ENCODE data around the gene PRKN. TPM values are rescaled to one million over a fixed set of nuclear protein-coding genes. Genes with fewer than 3 reads are reported as not detected.

PRKN gene
- total RNA-seq, 1 donor from 2014 or later = 0.93 TPM

DNA sequence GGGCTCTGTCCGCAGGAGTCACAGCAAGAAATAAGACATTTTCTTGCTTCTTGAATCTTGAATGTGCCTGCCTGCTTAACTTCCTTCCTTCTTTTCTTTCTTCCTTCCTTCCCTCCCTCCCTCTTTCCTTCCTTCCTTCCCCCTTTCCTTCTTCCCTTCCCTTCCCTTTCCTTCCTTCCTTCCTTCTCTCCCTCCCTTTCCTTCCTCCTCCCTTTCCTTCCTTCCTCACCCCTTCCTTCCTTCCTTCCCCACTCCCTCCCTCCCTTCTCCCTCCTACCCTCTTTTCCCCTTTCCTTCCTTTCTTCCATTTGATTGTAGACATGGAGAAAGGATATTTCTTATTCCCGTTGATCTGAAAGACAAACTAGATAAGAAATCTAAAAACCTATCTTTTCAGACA, 1016.9 kb downstream of the PRKN start:
- DNase-seq (ENCODE audit: extremely low read depth, low read depth, low spot score) = no peak

DNA sequence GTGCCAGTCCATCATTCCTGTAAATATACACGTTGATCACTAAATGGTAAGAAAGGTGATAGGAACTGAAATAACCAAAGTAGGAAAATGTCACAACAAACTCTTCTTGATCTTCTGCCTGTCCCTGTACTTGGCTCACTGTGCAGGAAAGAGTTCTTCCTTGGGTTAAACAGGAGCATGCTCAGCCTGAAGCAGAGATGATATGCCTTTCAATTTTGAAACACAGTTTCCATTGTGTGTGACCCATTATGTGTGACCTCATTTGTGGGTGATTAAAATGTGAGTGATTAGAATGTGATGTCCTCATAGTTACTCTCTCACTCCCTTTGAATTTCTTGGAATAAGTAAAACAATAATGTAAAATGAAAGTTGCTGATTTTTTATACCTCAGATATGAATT, 1026.5 kb downstream of the PRKN start:
- no peak for DNase-seq (ENCODE audit: extremely low read depth, low read depth, low spot score)

GRCh38 chr6:161696801-161697200, 1030.8 kb downstream of the PRKN start:
- no peak for DNase-seq (ENCODE audit: extremely low read depth, low read depth, low spot score)

- no peak for DNase-seq (ENCODE audit: extremely low read depth, low read depth, low spot score)
Observed at GRCh38 chr6:161694995-161695394, 1032.6 kb downstream of the PRKN start.

GRCh38 chr6:161686655-161687054, 1040.9 kb downstream of the PRKN start:
- DNase-seq (ENCODE audit: extremely low read depth, low read depth, low spot score) = no peak

GRCh38 chr6:161684731-161685475, 1042.7 kb downstream of the PRKN start:
- DNase-seq (ENCODE audit: extremely low read depth, low read depth, low spot score) = no peak

DNA sequence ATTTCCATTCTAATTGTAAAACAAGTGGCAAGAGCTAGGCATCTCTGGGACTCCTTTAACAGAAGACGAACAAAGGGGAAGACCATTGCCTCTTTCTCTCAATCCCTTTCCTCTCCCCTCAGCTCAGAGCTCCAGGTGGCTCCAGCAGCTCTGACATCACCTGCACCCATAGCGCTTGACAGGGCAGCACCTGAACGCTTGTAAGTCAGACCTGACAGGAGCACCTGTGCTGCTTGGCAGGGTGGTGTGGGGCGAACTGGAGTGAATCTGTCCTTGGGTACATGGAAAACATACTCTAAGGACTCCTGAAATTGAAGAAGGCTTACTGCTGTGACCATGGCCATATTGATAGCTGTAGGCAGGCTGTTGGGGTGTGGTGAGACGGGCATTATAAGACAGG, 1044.2 kb downstream of the PRKN start:
- DNase-seq (ENCODE audit: extremely low read depth, low read depth, low spot score) = no peak

GRCh38 chr6:161682982-161683381, 1044.6 kb downstream of the PRKN start:
- DNase-seq (ENCODE audit: extremely low read depth, low read depth, low spot score) = no peak

GRCh38 chr6:161679980-161680538, 1047.5 kb downstream of the PRKN start:
- DNase-seq (ENCODE audit: extremely low read depth, low read depth, low spot score) = no peak

GRCh38 chr6:161677188-161677587, 1050.4 kb downstream of the PRKN start:
- no peak for DNase-seq (ENCODE audit: extremely low read depth, low read depth, low spot score)

DNA sequence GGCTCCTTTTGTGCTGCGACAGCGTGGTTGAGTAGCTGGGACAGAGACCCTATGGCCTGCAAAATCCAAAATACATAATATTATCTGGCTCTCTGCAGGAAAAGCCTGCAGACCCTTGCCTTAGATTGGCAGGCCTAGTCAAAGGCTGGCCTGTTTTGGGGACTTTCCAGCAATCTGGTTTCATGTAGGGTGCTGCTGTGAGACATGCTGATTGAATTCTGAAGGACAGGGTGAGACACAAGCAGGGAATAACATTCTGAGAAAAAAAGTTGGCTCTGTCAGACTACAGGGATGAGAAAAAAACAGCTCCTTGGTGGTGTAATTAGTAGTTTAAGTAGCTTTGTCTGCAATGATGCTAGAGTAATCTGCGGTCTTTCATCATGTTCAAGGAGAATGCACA, 1051.0 kb downstream of the PRKN start:
- no peak for DNase-seq (ENCODE audit: extremely low read depth, low read depth, low spot score)

DNA sequence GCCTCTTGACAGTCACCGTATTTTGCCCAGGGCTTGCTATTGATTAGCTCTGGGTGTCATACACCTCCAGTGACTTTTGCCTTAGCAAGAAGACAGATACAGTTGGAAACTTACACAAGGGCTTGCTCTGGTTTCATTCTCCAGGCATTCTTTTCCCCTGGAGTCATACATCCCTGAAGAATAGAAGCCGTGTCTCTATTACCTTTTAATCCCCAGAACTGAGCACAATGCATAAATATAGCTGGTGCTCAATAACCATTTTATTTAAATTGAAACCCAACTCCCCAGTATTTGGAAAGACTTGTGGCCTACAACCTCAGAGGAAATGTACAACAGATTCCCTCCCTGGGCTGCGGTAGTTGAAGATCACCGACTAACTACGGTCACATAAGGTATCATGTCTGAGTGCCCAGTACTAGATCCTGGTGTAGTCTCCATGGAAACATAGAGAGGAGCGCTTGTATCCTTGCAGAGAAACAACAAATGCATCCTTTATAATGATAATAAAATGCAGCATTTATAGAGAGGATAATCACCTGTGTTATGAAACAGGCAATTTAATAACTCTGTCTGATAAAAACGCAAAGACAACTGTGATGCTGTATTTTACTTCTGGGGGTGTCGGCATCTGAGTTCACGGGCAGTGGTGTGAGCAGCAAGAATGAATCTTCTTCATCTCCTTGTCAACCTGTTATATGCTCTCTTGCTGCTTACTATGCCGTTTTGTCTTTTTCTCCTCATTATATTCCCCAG, 1052.5 kb downstream of the PRKN start:
- no peak for DNase-seq (ENCODE audit: extremely low read depth, low read depth, low spot score)

DNA sequence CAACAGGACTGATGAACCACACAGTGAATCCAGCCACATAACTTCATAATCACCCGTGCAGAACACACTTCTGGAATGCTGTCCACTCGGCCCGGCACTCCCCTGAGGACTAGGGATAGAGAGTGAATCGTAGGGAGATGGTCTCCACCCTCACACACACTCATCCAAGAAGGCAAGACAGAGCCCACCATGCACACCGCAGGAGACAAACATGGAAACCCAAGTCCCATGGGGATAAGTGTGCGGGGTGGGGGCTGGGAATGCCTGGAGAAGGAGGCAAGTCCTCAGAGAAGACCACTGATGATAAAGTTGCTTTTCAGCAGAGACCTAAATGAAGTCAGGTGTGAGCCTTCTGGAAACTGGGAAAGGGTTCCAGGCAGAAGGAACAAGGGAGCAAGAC, 1054.5 kb downstream of the PRKN start:
- DNase-seq (ENCODE audit: extremely low read depth, low read depth, low spot score) = no peak

GRCh38 chr6:161671117-161671516, 1056.4 kb downstream of the PRKN start:
- DNase-seq (ENCODE audit: extremely low read depth, low read depth, low spot score) = no peak

DNA sequence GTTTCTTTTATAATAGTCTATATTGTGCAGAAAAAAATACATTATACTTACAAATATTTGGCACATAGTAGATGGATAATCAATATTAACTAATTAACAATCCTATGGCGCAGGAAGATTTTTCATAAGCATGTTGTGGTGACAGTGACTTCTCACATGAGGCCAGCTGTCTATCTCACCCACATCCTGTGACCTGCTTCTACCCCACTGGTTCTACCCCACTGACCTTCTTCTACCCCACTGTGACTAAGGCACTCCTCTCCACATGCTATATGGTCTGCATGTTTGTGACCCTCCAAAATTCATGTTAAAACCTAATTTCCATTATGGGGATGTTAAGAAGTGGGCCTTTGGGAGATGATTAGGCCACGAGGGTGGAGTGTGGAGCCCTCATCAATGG, 1058.9 kb downstream of the PRKN start:
- no peak for DNase-seq (ENCODE audit: extremely low read depth, low read depth, low spot score)

DNA sequence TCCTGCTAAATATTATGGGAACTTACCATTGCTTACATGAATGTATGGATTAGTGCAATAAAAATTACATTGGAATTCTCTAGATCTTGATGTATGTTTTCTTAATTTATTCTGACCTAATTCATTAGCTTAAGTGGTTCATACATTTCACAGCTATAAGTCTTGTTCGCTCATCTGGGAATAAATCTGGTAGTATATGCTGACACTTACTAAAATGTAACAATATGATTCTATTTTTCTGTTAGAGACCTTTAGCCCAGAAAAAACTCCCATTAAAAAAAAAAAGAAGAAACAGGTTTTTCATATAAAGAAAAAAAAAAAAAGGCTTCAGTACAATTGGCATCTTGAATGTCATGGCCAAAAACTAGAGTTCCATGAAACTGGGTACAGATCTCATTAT, 1059.6 kb downstream of the PRKN start:
- no peak for DNase-seq (ENCODE audit: extremely low read depth, low read depth, low spot score)

DNA sequence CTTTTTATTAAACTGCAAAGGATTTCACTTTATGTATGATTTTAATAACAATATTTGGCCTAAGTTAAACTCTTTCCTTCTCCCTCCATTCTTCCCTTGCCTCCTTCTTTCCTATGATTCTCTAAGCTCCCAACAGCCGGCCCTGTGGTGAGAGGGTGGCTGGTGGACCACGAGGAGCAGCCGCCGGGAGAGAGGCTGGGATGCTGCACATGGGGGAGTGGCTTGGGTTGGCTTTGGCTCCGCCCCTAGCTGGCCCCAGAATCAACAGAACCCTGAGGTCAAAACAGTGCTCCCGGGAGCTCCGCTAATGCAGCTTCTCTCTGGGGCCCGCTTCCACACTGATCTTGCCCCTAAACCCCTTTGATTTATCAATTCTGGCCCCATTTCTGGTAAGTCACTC, 1063.9 kb downstream of the PRKN start:
- no peak for DNase-seq (ENCODE audit: extremely low read depth, low read depth, low spot score)

- no peak for DNase-seq (ENCODE audit: extremely low read depth, low read depth, low spot score)
Observed at GRCh38 chr6:161660666-161661571, 1066.6 kb downstream of the PRKN start.

- no peak for DNase-seq (ENCODE audit: extremely low read depth, low read depth, low spot score)
Observed at GRCh38 chr6:161658211-161658610, 1069.4 kb downstream of the PRKN start.

DNA sequence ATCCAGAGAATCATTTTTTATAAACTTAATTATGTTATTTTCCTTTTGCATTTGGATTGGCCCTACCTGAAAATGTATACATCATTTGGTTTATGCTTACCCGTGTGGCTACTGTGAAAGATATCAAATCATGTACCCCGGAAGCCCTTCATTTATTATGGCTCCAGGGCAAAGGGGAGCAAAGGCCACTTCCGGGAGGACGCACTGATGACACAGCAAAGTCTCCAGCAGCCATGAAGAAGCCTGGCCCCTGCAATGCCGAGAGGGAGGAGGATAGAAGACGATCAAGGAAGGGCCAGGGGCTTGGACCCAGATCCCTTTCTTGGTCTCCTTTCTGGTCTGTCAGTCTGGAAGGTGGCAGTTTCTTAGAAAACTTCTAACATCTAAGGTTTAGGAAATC, 1073.4 kb downstream of the PRKN start:
- no peak for DNase-seq (ENCODE audit: extremely low read depth, low read depth, low spot score)

- no peak for DNase-seq (ENCODE audit: extremely low read depth, low read depth, low spot score)
Observed at GRCh38 chr6:161651949-161652348, 1075.6 kb downstream of the PRKN start.

Data from glomerular endothelial cell (primary cell).